ENCODE results near the gene TBL2.

TBL2 gene

DNA sequence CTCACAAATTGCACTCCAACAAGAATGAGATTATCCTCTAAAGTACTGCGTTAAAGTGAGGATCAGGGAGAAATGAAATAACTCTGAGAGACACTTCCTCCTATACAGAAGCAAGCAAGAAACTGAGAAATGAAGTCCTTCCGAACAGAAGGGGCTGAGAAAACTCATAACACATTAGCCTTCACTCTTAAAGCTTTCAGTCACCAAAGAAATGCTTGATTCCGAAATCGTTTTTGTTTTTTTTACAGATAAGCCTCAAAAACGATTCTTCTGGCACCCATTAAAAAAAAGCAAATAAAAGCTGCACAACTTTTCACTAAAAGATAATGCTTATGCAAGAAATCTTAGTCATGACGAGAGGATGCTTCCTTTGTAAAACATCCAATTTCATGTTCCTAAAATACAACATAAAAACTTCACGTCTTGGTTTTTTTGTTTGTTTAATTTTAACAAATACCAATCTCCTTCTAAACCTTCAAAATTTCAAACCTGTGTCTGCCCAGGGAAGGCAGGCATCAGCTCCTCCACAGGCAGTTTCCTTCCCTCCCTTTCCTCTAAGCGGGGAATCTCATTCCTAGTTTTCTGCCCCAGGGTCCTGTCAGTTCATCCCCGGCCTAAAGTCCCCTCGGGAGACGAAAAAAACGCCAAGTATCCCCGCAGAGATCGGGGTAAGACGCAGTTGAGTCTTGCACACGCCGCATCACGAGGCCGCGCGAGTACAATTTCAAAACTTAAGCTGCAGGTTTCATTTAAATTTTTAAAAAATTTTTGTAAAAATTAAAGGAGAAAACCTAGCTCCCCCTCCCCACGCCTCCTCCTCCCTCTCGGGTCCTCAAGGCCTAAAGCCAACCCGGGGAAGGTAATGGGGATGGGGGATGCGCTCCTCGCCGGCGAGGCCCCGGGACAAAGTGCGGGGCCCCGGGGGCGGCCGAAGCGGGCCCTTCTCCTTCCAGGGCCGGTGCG, 57.4 kb downstream of the TBL2 start:
- H3K36me3 ChIP-seq (ENCODE audit: control insufficient read depth, insufficient read depth, low read length): peaks cover 23% of the 10 kb centered on the region
- no peaks in the 10 kb centered on the region for H3K27me3 ChIP-seq (ENCODE audit: control insufficient read depth, insufficient read depth, low read length, poor library complexity, severe bottlenecking)
- peak overlapping the region; percentile 95 for H3K27ac ChIP-seq (ENCODE audit: insufficient read depth, low read depth, low read length, poor library complexity, severe bottlenecking)
- peaks cover 5% of the 10 kb centered on the region for H3K4me1 ChIP-seq (ENCODE audit: control insufficient read depth, insufficient read depth, low read length)
- H3K4me3 ChIP-seq (ENCODE audit: insufficient read depth, low read depth, low read length): peak overlapping the region; percentile 93
- WGBS, 2 experiments: 2% methylated on average over 34 to 36 of the region's 36 CpGs
- H3K9me3 ChIP-seq (ENCODE audit: control insufficient read depth, low read length): no peaks in the 10 kb centered on the region

DNA sequence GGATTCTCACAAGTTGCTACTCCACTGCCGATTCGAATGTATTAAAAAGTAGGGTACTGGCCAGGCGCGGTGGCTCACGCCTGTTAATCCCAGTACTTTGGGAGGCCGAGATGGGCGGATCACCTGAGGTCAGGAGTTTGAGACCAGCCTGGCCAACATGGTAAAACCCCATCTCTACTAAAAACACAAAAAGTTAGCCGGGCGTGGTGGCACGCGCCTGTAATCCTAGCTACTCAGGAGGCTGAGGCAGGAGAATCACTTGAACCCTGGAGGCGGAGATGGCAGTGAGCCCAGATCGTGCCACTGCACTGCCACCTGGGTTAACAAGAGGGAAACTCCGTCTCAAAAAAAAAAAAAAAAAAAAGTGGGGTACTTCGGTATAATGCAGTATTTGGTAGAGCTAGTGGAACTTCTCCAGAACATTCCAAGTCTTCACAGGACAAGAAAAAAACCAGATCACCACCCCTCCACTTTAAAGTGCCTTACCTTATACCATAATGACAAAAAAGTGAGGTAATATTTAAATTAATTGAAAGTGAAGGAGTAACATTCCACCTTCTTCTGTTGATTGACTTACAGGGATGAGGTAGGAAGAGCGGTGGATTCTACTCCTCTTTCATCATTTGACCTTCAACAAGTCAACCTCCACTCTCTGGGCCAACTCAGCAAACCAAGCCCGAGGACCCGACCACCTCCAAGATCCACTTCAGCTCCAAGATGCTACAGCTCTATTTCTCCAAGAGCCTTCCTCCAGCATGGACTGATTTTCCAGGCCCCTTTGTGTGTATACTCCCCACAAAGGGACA, 58.3 kb downstream of the TBL2 start:
- H3K4me1 ChIP-seq (ENCODE audit: control insufficient read depth, insufficient read depth, low read length): peaks cover 5% of the 10 kb centered on the region
- no peak overlapping the region for H3K27ac ChIP-seq (ENCODE audit: insufficient read depth, low read depth, low read length, poor library complexity, severe bottlenecking)
- 74 to 78% methylated on average over 17 of the region's 18 CpGs for WGBS, 2 experiments
- peaks cover 25% of the 10 kb centered on the region for H3K36me3 ChIP-seq (ENCODE audit: control insufficient read depth, insufficient read depth, low read length)
- no peaks in the 10 kb centered on the region for H3K27me3 ChIP-seq (ENCODE audit: control insufficient read depth, insufficient read depth, low read length, poor library complexity, severe bottlenecking)
- peak overlapping the region; percentile 93 for H3K4me3 ChIP-seq (ENCODE audit: insufficient read depth, low read depth, low read length)
- no peaks in the 10 kb centered on the region for H3K9me3 ChIP-seq (ENCODE audit: control insufficient read depth, low read length)

DNA sequence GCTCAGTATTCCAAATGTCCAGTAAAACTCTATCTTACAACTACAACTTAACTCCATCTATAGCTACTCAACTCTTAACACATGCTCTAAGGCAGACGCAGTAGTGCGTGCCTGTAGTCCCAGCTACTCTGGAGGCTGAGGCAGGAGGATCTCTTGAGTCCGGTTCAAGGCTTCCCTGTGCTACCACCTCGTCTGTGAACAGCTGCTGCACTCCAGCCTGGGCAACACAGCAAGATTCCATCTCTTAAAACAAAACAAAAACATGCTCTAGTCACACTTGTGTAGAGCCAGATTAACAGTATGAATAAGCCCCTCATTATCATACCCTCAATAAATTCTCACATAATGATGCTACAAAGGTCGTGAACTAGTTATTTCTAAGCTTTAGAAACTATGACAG, 59.9 kb downstream of the TBL2 start:
- Histone ChIP-seq H3K4me3 (ENCODE audit: insufficient read depth, low read depth, low read length) (no peak overlapping the region), H3K27ac (ENCODE audit: insufficient read depth, low read depth, low read length, poor library complexity, severe bottlenecking) (no peak overlapping the region), H3K4me1 (ENCODE audit: control insufficient read depth, insufficient read depth, low read length) (peaks cover 5% of the 10 kb centered on the region), H3K27me3 (ENCODE audit: control insufficient read depth, insufficient read depth, low read length, poor library complexity, severe bottlenecking) (no peaks in the 10 kb centered on the region), H3K36me3 (ENCODE audit: control insufficient read depth, insufficient read depth, low read length) (peaks cover 27% of the 10 kb centered on the region), H3K9me3 (ENCODE audit: control insufficient read depth, low read length) (no peaks in the 10 kb centered on the region)
- WGBS, 2 experiments: 90 to 91% methylated on average over 5 of the region's 5 CpGs

Measured in ectodermal cell (in vitro differentiated cells).